Measurements from ENCODE around the gene ENPEP.

GRCh38 chr4:110540982-110541451 lies 65.1 kb downstream of the ENPEP start:
- TF ChIP-seq CTCF (conservative IDR thresholded peaks at IDR 0.05; ENCODE audit: low read depth, low read length): no peak
- TF ChIP-seq EZH2 (IDR thresholded peaks at IDR 0.05; ENCODE audit: borderline replicate concordance, low read depth, low read length, poor library complexity, severe bottlenecking): no peak
